ENCODE results near the gene RPH3AL. TPM values are rescaled to one million over a fixed set of nuclear protein-coding genes. Genes with fewer than 3 reads are reported as not detected.

Gene RPH3AL
- total and polyA plus RNA-seq, 10 of the 15 experiments (the other 5 are each of a cell fraction or from before 2014, with no cell fraction given), result 0.04 to 1.2 (median 0.47) TPM; not detected in 2

GRCh38 chr17:269616-270514 is 82.7 kb downstream of the RPH3AL start:
- no peak for TF ChIP-seq POU2F2 (IDR thresholded peaks at IDR 0.05; ENCODE audit: borderline replicate concordance, low read depth, low read length)
- no peak for TF ChIP-seq HDGF (IDR thresholded peaks at IDR 0.05)
- TF ChIP-seq ZNF207 (IDR thresholded peaks at IDR 0.05; ENCODE audit: borderline replicate concordance), result no peak
- TF ChIP-seq YBX1 (IDR thresholded peaks at IDR 0.05), result no peak
- TF ChIP-seq KAT2A (conservative IDR thresholded peaks at IDR 0.05; ENCODE audit: control insufficient read depth, low read depth, low read length), result no peak
- TF ChIP-seq ZNF384 (IDR thresholded peaks at IDR 0.05; ENCODE audit: borderline replicate concordance, low read depth, low read length), result no peak
- no peak for TF ChIP-seq NFYB (IDR thresholded peaks at IDR 0.05; ENCODE audit: insufficient read depth, low read depth, low read length)
- no peak for TF ChIP-seq MEF2B (IDR thresholded peaks at IDR 0.05; ENCODE audit: partially characterized antibody, poor library complexity, severe bottlenecking)
- no peak for TF ChIP-seq RELA (IDR thresholded peaks at IDR 0.05; ENCODE audit: borderline replicate concordance, partially characterized antibody)
- no peak for TF ChIP-seq CBFB (IDR thresholded peaks at IDR 0.05; ENCODE audit: low read depth)
- TF ChIP-seq ZSCAN29 (IDR thresholded peaks at IDR 0.05), result no peak
- TF ChIP-seq TCF12 (IDR thresholded peaks at IDR 0.05; ENCODE audit: low read depth, low read length), result no peak
- TF ChIP-seq TARDBP (IDR thresholded peaks at IDR 0.05; ENCODE audit: borderline replicate concordance), result no peak
- TF ChIP-seq ZNF622 (IDR thresholded peaks at IDR 0.05), result no peak
- TF ChIP-seq SREBF2 (IDR thresholded peaks at IDR 0.05; ENCODE audit: low read length), result no peak
- no peak for TF ChIP-seq RB1 (IDR thresholded peaks at IDR 0.05; ENCODE audit: borderline replicate concordance)
- H3K4me2 ChIP-seq (ENCODE audit: control insufficient read depth, insufficient read depth), result no peak overlapping the region
- no peaks in the 10 kb centered on the region for H3K36me3 ChIP-seq (ENCODE audit: control insufficient read depth in 2 of 2, insufficient read depth in 2 of 2, low read length in 1 of 2)
- H3K79me2 ChIP-seq (ENCODE audit: control insufficient read depth, insufficient read depth, low read length), result no peaks in the 10 kb centered on the region
- RAD21 ChIA-PET (ENCODE audit: unreplicated experiment), result no interaction called here
- BruUV-seq (replicated peaks), result no TSS peak
- 37% methylated on average over 27 of the region's 27 CpGs for WGBS (ENCODE audit: insufficient coverage, insufficient replicate concordance, low lambda C conversion rate, missing lambda C conversion rate)
- H2AFZ ChIP-seq (ENCODE audit: control insufficient read depth, low read depth, low read length), result no peak overlapping the region
- no peak overlapping the region for H3K4me3 ChIP-seq
- intact Hi-C loops (cut with micrococcal nuclease; ENCODE audit: unreplicated experiment), result no loop called here
- POLR2A ChIA-PET, result no interaction called here
- H3K27ac ChIP-seq (ENCODE audit: control insufficient read depth, insufficient read depth), result no peak overlapping the region
- SMC1A ChIA-PET (ENCODE audit: uncharacterized antibody, unreplicated experiment), result no interaction called here
- no peaks in the 10 kb centered on the region; the same call in 2 of the 3 replicates for H3K9me3 ChIP-seq (replicated peaks; ENCODE audit: control insufficient read depth, insufficient read depth, low read length)
- no peaks in the 10 kb centered on the region for H4K20me1 ChIP-seq (ENCODE audit: control insufficient read depth, insufficient read depth)
- DNase-seq (ENCODE audit: low read depth, low spot score) (no peak), FAIRE-seq (no peak), ATAC-seq (no peak)
- no peaks in the 10 kb centered on the region for H3K4me1 ChIP-seq (ENCODE audit: control insufficient read depth, insufficient read depth, low read length)
- in situ Hi-C loops (cut with MboI), result no loop called here
- H3K27me3 ChIP-seq (replicated peaks in 1 of 2; ENCODE audit: control insufficient read depth in 2 of 2, insufficient read depth in 2 of 2, low read length in 1 of 2), result no peaks in the 10 kb centered on the region
- H3K9ac ChIP-seq (ENCODE audit: control insufficient read depth, insufficient read depth, low read length), result no peak overlapping the region
- CTCF ChIA-PET, result no interaction called here
